GM19463 (cell line): ENCODE measurements around the gene SLC35B4.
"Not testable (repeated sequence)": the region's sequence is repeated elsewhere in the genome, so short reads cannot be mapped to it uniquely, and the experiment has no call there.

Experiments
- ATAC-seq: cut with Tn5 transposase; IDR thresholded peaks from one replicate; pipeline ENCODE4 v1.9.1; 2021; ENCODE audit warnings: mild to moderate bottlenecking, moderate library complexity; ENCODE audit not compliant: unreplicated experiment

The SLC35B4 gene

DNA sequence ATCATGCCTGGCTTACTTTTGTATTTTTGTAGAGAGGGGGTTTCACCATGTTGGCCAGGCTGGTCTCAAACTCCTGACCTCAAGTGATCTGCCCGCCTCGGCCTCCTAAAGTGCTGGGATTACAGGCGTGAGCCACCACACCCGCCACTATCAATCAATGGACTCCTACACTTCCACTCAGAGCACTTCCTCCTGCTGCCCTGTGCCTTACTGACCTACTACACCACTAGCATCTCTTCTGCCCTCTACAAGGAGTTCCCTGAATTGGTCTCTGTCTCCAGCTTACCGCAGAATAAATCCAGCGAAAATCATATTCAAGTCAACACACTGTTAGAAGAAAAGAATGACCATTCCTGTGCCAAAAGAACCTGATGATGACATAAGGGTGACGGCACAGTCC is 20.7 kb downstream of the SLC35B4 start:
- not testable (repeated sequence) for ATAC-seq

DNA sequence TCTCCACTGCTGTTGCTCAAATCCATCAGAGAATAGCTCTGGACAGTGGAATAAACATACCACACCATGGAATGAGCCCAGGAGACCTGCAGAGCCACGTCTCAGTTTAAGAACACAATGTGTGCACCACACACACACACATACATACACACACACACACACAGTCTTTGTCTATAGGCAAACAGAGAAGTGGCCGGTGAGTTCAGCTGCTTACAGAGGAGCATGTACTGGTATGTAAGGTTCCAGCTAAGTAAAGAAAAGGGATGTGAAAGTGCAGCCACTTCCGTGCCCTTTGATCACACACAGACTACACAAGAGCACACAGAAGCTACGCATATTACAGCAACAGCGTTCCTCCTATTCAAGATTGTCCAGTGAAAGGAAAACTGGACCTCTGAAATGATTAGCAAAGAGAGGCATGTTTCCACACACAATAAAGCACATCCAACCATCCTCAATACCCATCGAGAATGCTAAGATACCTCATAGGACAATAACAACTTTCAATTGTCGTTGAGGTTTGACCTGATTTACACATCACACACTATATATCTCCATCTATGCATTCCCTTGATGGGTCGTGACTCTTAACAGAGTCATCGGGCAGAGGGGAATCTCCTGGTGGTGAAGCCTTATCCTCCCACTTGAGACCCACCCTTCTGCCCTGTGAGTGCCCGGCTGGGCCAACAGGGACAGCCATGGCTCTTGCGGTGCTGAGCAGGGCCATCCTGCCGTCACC is 23.6 kb downstream of the SLC35B4 start:
- ATAC-seq: peak; percentile 100

DNA sequence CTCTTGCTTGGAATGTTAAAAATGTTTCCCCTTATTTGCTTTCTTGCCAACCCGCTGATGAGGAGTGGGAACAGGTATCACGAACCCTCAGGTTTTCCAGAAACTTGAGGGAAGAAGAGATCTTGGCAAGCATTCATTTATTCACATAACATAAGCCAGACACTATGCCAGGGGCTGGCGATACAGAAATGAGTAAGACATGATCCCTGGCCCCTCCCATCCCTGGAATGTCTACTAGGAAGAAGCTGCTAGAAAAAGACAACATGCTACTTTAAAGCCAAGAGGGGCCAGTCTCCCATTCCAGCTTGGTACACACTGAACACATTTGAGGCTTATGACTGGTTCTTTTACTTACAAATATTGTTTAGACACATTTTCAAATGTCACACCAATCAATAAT is 26.4 kb downstream of the SLC35B4 start:
- ATAC-seq: no peak

DNA sequence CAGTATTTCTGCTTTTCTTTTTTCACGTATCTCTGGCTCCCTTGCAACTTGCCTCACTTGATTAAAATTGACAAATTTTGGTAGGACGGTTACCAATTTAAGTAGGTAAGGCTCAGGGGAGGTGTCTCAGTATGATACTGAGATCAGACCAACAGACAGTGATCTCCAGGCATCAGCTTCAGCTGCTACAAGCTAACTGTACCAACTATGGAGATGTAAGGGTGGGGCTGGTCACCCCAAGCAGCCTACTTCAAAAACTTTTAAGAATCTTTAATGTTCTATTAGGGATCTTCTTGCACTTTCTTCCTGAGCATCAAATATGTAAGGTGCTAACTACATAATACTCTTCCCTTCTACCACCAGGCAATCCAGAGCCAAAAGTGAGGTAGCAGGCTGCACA is 26.9 kb downstream of the SLC35B4 start:
- ATAC-seq: no peak

DNA sequence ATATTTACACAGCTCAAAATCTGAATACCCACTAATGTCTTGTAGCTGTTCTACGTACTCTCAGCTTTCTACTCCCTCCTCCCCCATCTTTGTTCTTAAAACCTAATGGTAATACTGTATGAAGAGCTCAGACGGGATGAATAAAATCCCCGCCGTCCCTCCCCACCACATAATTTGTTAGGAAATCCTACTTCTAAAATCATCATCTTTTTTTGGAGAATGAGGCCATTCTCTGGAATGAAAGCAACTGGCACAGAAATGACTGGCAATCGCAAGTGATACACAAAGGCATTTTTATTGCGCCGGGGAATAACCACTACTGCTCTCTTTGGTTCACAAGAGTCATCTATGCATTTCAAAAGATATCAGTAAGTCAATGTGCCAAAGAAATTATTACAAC is 27.3 kb downstream of the SLC35B4 start:
- ATAC-seq: no peak

DNA sequence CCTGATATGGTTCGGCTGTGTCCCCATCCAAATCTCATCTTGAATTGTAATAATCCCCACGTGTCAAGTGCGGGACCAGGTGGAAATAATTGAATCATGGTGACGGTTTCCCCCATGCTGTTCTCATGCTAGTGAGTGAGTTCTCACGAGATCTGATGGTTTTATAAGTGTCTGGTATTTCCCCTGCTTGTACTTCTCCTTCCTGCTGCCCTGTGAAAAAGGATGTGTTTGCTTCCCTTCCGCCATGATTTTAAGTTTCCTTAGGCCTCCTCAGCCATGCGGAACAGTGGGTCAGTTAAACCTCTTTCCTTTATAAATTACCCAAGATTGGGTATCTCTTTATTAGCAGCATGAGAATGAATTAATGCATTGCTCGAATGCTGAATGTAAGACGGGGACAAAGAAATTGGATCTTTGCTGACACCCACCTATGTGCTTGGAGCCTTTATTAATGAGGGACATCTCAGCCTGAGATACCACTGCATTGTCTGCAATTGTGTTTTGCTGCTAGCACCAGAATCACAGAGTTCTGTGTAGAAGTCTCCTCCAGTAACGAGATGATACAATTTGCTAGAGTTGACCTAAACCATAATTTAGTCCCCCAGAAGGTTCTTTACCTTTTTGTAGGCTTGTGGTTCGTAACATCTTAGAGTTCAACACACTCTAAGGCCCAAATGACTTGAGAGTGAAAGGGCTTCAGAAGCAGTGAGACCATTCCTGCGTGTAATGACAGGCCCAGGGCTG is 28.6 kb downstream of the SLC35B4 start:
- ATAC-seq: no peak

DNA sequence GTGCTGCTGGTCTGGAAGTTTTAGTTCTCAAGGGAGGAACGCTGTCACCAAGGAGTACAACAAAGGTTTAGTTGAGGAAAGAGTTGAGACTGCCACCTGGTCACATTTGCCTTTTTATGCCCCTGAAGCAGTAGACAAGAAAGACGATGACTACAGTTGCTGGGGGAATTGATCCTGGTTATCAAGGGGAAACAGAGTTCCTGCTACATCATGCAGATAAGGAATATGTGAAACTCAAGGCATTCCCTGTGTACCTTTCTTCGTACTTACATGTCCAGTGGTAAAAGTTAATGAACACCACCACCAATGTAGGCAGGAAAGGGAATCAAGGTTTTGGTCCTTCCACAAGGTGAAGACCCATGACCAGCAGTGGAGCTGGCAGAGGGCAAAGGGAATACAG is 31.8 kb downstream of the SLC35B4 start:
- ATAC-seq: no peak

DNA sequence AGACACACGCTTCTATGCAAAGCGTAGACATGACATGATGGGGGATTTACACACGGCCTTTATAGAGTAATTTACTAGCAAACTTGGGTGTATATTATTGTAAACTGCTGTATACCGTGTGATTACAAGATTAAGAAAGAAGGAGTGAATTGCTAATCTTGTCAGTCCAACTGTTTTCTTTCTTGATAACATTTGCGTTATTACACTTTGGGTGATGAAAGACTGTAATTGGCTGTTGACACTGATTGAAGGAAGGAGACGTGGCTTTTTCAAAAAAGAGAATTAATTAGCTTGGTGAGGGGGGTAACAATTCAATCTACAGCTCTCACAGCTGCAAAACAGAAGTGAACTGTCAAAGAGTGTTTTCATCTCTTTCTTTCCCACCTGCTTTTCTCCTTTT is 32.7 kb downstream of the SLC35B4 start:
- ATAC-seq: no peak

DNA sequence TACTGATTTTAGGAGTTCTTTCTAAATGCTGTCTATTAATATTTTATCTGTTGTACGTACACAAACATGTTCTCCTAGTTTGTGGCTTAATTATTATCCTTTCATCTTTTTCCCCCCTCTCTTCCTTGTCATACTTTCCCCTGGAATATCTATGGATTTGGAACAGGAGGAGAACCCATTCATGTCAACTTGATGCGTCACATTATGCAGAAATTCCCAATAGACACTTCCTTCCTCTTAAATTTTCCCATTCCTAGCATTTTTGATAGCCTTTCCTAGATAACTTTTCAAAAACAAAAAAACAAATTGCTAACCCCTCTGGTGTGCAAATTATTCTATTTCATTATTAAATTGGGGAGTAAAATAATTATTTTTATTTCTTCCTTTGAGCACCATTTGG is 36.2 kb downstream of the SLC35B4 start:
- no peak for ATAC-seq

DNA sequence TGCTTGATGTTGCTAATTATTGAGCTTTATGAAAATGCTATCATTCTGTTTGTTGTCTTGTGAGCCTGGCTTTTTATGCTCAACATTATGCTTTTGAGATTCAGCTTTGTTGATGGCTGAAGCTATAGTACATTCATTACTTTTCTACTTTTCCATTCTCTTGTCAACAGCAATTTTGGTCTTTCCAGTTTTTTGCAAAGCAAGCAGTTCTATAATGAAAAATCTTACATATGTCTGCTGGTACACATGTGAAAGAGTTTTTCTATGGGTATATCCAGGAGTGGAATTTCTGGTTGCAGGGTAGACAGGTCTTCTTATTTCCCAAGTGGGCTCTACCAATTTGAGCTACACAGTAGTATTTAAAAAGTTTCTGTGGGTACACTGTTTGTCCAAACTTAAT is 36.8 kb downstream of the SLC35B4 start:
- no peak for ATAC-seq

DNA sequence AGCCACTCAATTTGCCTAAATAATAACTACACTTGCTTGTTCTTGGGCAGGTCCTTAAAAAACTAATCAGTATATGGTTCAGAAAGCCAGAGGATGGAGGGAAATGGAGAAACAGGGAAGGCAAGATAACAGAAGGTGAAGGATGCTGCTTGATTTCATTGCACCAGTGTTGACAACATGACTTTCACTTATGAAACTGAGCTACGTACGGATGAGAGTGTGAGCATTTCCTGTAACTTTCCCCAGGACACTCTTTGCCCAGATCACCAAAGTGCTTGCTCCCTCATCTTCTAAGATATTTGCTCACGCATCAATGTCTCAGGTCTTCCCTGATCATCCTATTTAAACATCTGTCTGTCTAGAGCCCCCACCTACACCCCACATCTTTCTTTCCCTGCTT is 37.4 kb downstream of the SLC35B4 start:
- no peak for ATAC-seq

DNA sequence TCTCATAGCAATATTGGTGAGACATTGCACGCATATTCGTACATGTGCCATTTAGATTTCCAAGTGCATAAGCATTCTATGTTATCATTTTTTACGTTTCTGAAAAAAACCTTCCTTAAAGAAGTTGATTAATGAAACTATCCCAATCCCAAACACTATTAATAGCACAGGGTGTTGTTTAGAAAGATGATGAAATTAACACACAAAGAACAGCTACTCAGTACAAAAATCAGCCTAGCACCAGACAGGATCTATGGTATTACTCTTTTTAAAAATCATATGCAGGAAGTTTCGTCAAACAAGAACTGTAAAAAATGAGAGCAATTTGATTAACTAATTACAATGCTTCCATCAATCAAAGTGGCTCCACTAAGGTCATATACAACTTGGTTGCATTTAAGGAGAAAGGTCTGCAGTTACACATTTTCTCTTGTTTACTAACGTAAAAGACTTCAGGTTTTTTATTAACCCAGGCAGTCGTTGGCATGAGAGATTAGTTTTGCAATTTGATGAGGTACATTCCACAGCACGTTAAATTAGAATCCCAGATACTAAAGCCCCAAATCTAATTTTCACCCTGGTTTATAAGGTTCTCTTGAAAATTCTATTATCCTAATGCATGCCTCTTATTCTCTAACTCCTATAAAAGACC is 38.1 kb downstream of the SLC35B4 start:
- ATAC-seq: no peak

DNA sequence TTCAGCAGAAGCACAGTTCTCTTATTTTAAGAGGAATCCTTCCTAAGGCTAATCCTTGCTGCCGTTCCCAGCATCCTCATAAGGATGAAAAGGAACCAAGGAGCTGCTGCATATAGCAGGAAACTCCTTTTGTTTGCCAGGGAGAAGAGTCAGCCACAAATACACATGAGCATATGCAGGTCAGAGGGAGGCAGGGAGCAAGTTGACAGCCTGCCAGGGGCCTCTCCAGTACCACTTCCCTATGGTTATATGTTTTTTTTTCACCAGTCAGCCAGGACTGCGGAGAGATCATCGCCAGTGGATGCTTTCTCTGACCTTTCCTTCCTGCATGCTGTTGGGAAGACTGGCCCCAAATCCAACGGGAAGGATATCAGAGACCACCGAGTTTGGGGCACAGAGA is 39.8 kb downstream of the SLC35B4 start:
- ATAC-seq: no peak

DNA sequence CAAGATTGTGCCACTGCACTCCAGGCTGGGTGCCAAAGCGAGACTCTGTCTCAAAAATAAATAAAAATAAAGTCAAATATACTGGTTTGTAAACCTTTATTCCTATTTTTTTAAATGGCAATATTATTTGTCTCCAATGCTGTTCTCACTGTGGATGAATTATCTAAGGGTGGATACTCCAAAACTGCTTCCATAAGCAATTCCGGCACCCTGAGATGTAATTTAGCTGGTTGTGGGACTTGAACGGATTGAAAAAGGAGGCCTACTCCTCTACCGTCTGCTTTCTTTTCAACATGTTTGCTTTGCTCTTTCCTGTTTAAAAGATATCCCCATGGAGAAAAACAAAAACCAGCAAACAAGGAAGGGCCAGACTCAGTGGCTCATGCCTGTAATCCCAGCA is 54.4 kb downstream of the SLC35B4 start:
- ATAC-seq: no peak

DNA sequence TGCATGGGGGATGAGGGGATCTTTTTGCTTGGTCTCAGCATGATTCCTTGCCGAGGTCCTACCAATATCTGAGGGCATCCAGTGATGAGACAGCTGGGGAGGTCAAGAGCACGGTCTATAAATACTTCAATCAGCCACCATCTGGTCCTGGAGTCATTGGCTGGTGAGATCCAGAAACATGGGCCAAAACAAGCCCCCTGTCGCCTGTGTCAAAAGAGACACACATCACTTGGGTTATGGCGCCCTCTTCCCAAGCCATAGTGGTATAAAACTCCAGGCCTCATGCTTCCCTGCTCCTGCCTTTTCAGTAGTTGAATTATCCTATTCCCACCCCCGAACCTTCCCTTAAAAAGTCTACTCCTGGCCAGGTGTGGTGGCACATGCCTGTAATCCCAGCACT is 60.9 kb downstream of the SLC35B4 start:
- ATAC-seq: no peak

DNA sequence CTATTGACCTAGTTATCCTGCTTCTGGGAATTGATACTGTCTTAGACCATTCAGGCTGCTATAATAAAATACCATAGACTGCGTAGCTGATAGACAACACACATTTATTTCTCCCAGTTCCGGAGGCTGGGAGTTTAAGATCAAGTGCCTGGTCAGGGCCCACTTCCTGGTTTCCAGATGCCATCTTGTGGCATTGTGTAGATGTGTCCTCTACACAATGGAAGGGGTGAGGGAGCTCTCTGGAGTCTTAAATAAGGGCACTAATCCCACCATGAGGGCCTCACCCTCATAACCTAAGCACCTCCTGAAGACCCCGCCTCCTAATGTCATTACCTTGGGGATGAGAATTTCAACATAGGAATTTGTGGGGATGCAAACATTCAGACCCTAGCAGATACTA is 62.4 kb downstream of the SLC35B4 start:
- no peak for ATAC-seq

DNA sequence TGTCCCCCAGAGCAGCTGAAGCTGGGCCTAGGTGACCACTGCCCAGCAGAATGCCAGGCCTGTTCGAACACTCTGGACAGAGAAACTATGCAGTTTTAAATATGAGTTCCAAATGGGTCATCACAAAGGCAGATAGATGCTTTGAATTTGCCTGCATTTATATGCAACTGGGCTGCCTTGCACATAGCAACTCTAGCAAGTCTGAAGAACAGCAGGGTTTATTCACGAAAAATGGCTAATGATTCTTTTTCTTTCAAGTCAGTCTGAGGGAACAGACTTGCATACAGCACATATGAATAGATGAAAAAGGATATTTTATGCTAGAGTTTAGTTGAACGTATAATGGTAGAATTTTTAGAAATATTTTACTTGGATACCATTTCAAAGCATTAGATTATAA is 68.5 kb downstream of the SLC35B4 start:
- no peak for ATAC-seq

DNA sequence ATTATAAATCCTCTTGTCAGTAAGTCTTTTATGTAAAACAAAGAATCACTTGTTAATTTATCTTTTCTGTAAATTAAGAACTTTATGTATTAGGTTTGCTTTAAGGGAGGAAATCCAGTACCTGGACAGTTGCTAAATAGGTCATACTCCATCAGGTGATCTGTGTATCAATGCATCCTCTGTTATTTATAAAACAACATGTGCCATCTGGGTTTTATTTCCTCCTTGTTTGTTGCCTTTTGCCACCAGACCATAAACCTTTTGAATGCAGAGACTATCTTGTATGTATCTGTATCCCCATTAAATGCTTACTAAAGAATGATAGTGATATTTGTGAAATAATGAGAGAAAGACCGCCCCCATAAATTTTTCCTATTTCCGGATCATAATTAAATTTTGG is 70.0 kb downstream of the SLC35B4 start:
- no peak for ATAC-seq

DNA sequence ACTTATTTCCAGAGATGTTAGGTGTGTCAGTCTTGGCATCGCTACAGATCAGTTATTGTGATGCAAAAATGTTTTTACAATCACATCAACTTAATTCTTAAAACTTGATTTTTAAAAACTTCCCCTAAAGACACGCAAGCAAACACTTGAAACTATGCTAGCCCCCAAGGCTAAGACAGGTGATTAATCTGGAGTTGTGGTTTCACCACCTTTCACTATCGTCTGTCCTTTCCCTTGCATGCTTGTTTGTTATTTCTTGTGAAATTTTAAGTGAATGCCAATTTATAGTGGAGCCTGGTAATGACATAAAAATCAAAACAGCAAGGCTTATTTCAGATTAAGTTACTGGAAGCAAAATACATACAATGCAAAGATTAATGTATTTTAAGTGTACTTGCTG is 70.4 kb downstream of the SLC35B4 start:
- no peak for ATAC-seq

DNA sequence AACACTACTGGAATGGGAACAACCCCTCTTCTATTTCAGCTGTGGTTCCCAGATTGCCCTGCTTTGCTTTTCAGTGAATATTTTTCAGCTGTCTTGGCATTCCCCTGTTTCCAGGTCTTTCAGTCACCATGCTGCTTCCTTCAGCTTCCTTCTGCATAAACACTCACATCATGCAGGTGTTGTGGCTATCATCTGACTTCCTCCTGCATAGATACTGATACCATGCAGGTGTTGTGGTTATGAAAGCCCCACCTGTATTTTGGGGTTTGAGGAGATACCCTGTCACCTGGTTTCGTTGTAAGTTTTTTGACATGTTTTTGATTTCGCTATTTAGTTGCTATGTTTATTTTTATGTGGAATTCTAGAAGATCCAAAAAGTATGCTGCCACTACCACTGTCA is 71.5 kb downstream of the SLC35B4 start:
- no peak for ATAC-seq
